HL-60 (cell line): ENCODE results near the gene SYNGR1.

Experiments used
- GABPA ChIP-seq: IDR thresholded peaks from 2 replicates; pipeline ENCODE4 v1.6.1; 2012; ENCODE audit warnings: low read depth
- POLR2AphosphoS5 ChIP-seq: IDR thresholded peaks from 2 replicates; pipeline ENCODE4 v1.6.1; 2012; ENCODE audit warnings: low read depth
- SPI1 ChIP-seq: IDR thresholded peaks from 2 replicates; pipeline ENCODE4 v1.6.1; 2012; ENCODE audit warnings: low read depth, mild to moderate bottlenecking, borderline replicate concordance
- TF ChIP-seq, protein P1 (sequence below): IDR thresholded peaks from one replicate; pipeline ENCODE4 v1.5.1; 2011; ENCODE audit warnings: low read length, control low read depth, inconsistent platforms; ENCODE audit not compliant: insufficient read depth
- TF ChIP-seq, protein P2 (sequence below): IDR thresholded peaks from 2 replicates; pipeline ENCODE4 v1.6.1; 2012; ENCODE audit warnings: low read depth; ENCODE audit not compliant: insufficient replicate concordance

DNA sequence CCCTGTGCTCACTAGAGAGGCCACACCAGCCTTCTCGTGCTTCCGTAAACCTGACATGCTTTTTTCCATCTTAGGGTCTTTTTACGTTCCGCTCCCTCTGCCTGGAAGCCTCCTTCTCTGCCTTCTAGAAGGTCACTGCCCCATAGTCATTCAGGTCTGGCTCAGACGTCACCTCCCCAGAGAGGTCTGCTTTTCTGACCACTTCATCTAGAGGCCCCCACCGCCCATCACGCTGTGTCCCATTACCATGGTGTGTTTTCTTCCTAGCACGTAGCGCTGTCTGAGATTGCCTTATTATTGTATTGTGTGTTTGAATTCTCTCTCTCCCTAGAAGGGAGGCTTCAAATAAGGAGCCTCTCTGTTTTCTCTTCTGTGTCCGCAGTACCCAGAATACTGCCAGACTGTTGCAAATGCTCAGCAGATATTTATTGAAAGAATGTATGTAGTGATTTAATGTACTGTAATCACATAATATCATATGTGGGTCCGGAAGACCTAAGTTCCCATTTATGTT is 59.8 kb downstream of the SYNGR1 start:
- TF ChIP-seq GABPA = no peak
- TF ChIP-seq, protein P1, sequence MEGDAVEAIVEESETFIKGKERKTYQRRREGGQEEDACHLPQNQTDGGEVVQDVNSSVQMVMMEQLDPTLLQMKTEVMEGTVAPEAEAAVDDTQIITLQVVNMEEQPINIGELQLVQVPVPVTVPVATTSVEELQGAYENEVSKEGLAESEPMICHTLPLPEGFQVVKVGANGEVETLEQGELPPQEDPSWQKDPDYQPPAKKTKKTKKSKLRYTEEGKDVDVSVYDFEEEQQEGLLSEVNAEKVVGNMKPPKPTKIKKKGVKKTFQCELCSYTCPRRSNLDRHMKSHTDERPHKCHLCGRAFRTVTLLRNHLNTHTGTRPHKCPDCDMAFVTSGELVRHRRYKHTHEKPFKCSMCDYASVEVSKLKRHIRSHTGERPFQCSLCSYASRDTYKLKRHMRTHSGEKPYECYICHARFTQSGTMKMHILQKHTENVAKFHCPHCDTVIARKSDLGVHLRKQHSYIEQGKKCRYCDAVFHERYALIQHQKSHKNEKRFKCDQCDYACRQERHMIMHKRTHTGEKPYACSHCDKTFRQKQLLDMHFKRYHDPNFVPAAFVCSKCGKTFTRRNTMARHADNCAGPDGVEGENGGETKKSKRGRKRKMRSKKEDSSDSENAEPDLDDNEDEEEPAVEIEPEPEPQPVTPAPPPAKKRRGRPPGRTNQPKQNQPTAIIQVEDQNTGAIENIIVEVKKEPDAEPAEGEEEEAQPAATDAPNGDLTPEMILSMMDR = no peak
- TF ChIP-seq POLR2AphosphoS5 = no peak
- TF ChIP-seq, protein P2, sequence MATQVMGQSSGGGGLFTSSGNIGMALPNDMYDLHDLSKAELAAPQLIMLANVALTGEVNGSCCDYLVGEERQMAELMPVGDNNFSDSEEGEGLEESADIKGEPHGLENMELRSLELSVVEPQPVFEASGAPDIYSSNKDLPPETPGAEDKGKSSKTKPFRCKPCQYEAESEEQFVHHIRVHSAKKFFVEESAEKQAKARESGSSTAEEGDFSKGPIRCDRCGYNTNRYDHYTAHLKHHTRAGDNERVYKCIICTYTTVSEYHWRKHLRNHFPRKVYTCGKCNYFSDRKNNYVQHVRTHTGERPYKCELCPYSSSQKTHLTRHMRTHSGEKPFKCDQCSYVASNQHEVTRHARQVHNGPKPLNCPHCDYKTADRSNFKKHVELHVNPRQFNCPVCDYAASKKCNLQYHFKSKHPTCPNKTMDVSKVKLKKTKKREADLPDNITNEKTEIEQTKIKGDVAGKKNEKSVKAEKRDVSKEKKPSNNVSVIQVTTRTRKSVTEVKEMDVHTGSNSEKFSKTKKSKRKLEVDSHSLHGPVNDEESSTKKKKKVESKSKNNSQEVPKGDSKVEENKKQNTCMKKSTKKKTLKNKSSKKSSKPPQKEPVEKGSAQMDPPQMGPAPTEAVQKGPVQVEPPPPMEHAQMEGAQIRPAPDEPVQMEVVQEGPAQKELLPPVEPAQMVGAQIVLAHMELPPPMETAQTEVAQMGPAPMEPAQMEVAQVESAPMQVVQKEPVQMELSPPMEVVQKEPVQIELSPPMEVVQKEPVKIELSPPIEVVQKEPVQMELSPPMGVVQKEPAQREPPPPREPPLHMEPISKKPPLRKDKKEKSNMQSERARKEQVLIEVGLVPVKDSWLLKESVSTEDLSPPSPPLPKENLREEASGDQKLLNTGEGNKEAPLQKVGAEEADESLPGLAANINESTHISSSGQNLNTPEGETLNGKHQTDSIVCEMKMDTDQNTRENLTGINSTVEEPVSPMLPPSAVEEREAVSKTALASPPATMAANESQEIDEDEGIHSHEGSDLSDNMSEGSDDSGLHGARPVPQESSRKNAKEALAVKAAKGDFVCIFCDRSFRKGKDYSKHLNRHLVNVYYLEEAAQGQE = no peak
- TF ChIP-seq SPI1 = no peak
